Lung (tissue), 12 donors: ENCODE measurements around the gene BRAT1. TPM values are rescaled to one million over a fixed set of nuclear protein-coding genes. Genes with fewer than 3 reads are reported as not detected.
A peak's percentile ranks its signal among the peaks of the same experiment; 100 is the strongest.

Source experiments
- ATAC-seq: fragments of 200-7000 bp; cut with Tn5 transposase; one replicate; pipeline ENCODE4 v1.9.1; 2020; ENCODE audit warnings: moderate number of reproducible peaks; ENCODE audit not compliant: insufficient read depth, low FRiP score
- DNase-seq, 3 donors: peaks; one replicate each; pipeline ENCODE4 v3.0.0-alpha.2; 2013 to 2017
- H3K27ac ChIP-seq, 2 donors: one replicate each; pipeline ENCODE4 v1.5.1; 2013; ENCODE audit warnings: mild to moderate bottlenecking in 2 of 2, moderate library complexity in 2 of 2, control low read depth in 1 of 2, inconsistent platforms in 1 of 2, low read depth in 1 of 2, low read length in 1 of 2
- H3K27me3 ChIP-seq, 3 donors: one replicate each; pipeline ENCODE4 v1.5.1; 2013; ENCODE audit warnings: low read length in 2 of 3; ENCODE audit not compliant: control insufficient read depth in 3 of 3, insufficient read depth in 3 of 3
- H3K36me3 ChIP-seq, 4 donors: one replicate each; pipeline ENCODE4 v1.5.1; 2013; ENCODE audit warnings: low read length in 4 of 4, mild to moderate bottlenecking in 1 of 4, moderate library complexity in 1 of 4; ENCODE audit not compliant: control insufficient read depth in 4 of 4, insufficient read depth in 4 of 4
- H3K4me1 ChIP-seq, 5 donors: one replicate each; pipeline ENCODE4 v1.5.1; 2013; ENCODE audit warnings: low read length in 5 of 5, mild to moderate bottlenecking in 2 of 5, moderate library complexity in 1 of 5; ENCODE audit not compliant: control insufficient read depth in 5 of 5, insufficient read depth in 5 of 5
- H3K4me3 ChIP-seq: one replicate; pipeline ENCODE4 v1.5.1; 2013; ENCODE audit warnings: mild to moderate bottlenecking, control low read depth, moderate library complexity
- H3K9ac ChIP-seq, 2 donors: one replicate each; pipeline ENCODE4 v1.5.1; 2013; ENCODE audit warnings: low read length in 2 of 2, control low read depth in 1 of 2; ENCODE audit not compliant: insufficient read depth in 1 of 2
- H3K9me3 ChIP-seq, 4 donors: one replicate each; pipeline ENCODE4 v1.5.1; 2013; ENCODE audit warnings: low read length in 3 of 4, mild to moderate bottlenecking in 1 of 4, moderate library complexity in 1 of 4; ENCODE audit not compliant: control insufficient read depth in 4 of 4, insufficient read depth in 3 of 4
- CTCF ChIP-seq: IDR thresholded peaks from 2 replicates; pipeline ENCODE4 v1.5.1; 2012; ENCODE audit warnings: mild to moderate bottlenecking; ENCODE audit errors: control extremely low read depth, extremely low read depth
- WGBS, 2 donors: extraction: QIAGEN DNeasy Blood & Tissue Kit; methylation state at CpG; one replicate each; pipeline ENCODE4 v1.1.7; 2013; 5-methylcytosine and 5-hydroxymethylcytosine counted together
- polyA plus RNA-seq, 2 donors: library from polyadenylated mRNA; stranded (reverse); fragments of 200-250 nt; gene quantifications; one replicate each; pipeline ENCODE4 v1.2.1, GENCODE V29; 2013
- total RNA-seq, 2 donors: library from RNA; depleted of rRNA in 1 of 2; stranded (reverse); fragments of >200 nt in 1 of 2; gene quantifications; one replicate each; pipeline ENCODE4 v1.2.1, GENCODE V29; 2014 to 2021
- donor health status: control.
- donor health status: control.
- donor health status: Bipolar disorder and iron deficiency.
- donor health status: healthy.
- donor health status: DM: yes; HTN: yes; CAD: no.

Gene BRAT1
- total and polyA plus RNA-seq, 4 donors = 23.2 to 30.4 (median 29.1) TPM

- Histone ChIP-seq H3K9ac (no peak overlapping the region), H3K4me1 (peaks cover 0 to 48% (median 25%) of the 10 kb centered on the region in 5 donors), H3K27me3 (peaks cover 0 to 5% (median 0%) of the 10 kb centered on the region in 3 donors), H3K4me3 (no peak overlapping the region), H3K9me3 (no peaks in the 10 kb centered on the region), H3K27ac (peak overlapping the region in 1 of 2 donors; percentile 96), H3K36me3 (peaks cover 0 to 24% (median 0%) of the 10 kb centered on the region in 4 donors)
- DNase-seq = no peak
- ATAC-seq = no peak
- 84 to 87% methylated on average over 49 to 53 of the region's 53 CpGs for WGBS, 2 donors
- TF ChIP-seq CTCF = no peak
Observed at GRCh38 chr7:2524808-2525657, 30.3 kb downstream of the BRAT1 start.

DNA sequence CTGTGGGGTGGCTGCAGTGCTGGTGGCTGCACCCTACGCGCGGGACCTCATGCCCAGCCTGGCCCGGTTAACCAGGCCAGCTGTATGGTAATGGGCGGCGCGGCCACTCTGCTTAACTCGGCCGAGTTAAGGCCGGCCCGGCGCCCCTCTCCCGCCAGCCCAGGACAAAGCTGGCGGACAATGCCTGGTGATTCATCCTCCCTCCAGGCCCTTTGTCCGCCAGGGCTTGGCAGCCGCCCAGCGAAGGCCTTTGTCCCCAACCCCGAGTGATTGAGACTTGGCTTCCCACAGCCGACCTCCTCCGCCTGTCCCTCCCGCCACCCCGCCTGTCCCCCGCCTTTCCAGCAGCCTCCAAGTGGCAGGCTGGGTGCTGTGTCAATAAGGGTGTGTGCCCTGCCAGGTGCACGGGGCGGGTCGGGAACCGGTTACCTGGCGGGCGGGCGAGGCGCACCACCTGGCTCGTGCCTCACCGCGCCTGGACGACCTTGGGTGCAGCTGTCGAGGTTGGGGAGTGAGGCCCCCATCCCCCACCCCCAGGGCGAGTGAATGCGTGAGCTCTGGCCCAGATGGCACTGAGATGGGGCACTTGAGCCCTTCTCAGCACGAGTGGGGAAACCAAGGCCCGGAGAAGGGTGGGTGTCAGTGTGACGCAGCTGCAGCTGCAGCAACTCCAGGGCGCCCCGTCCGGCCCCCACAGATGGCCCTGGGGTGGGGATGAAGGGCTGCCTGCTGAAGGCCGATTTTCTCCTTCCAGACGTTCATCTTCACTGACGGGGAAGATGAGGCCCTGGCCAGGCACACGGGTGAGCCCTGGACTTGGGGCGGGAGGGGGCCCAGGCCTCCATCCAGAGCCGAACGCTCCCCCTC lies 31.1 kb downstream of the BRAT1 start:
- Histone ChIP-seq H3K27me3 (peaks cover 0 to 5% (median 0%) of the 10 kb centered on the region in 3 donors), H3K36me3 (peaks cover 0 to 20% (median 0%) of the 10 kb centered on the region in 4 donors), H3K9me3 (no peaks in the 10 kb centered on the region), H3K9ac (peak overlapping the region in 1 of 2 donors; percentile 11), H3K4me3 (no peak overlapping the region), H3K27ac (peak overlapping the region; percentile 73 to 96), H3K4me1 (peaks cover 0 to 41% (median 25%) of the 10 kb centered on the region in 5 donors)
- no peak for TF ChIP-seq CTCF
- 39 to 60% methylated on average over 51 of the region's 51 CpGs for WGBS, 2 donors
- ATAC-seq = peak; percentile 8
- peak; percentile 56 to 72 (median 69) for DNase-seq

DNA sequence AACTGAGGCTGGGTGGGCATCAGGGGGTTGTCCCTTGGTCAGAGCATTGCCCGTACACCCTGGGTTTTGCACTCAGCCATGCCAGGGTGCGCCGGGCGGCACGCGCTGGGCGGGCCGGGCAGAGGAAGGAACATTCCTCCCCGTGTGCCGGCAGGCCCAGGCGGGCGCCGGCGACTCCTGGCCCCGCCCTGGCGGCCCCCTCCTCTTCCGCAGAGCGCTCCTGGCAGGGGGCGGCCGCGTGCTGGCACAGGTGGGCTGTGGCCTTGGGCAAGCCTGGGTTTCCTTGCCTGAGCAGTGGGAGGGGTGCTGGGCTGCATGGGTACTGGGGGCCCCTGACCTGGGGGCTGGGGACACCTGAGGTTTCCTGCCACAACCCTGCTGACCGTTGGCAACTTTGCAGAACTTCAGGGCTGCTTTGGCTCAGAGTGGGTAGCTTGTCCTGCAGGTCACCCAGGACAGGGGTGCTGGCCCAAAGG lies 31.8 kb downstream of the BRAT1 start:
- H3K9me3 ChIP-seq = no peaks in the 10 kb centered on the region
- peaks cover 0 to 5% (median 0%) of the 10 kb centered on the region in 3 donors for H3K27me3 ChIP-seq
- H3K36me3 ChIP-seq = peaks cover 0 to 19% (median 0%) of the 10 kb centered on the region in 4 donors
- WGBS, 2 donors = 2 to 21% methylated on average over 17 to 22 of the region's 22 CpGs
- no peak for TF ChIP-seq CTCF
- peak overlapping the region; percentile 73 to 96 for H3K27ac ChIP-seq
- H3K9ac ChIP-seq = no peak overlapping the region
- no peak overlapping the region for H3K4me3 ChIP-seq
- peaks cover 0 to 43% (median 28%) of the 10 kb centered on the region in 5 donors for H3K4me1 ChIP-seq
- peak in 1 of 3 donors; percentile 38 for DNase-seq
- ATAC-seq = no peak
